Measurements from ENCODE around the gene CCR6. TPM values are rescaled to one million over a fixed set of nuclear protein-coding genes. Genes with fewer than 3 reads are reported as not detected.

CCR6 gene
- total and polyA plus RNA-seq, 8 donors, result 0.13 to 0.92 TPM; not detected in 6

DNA sequence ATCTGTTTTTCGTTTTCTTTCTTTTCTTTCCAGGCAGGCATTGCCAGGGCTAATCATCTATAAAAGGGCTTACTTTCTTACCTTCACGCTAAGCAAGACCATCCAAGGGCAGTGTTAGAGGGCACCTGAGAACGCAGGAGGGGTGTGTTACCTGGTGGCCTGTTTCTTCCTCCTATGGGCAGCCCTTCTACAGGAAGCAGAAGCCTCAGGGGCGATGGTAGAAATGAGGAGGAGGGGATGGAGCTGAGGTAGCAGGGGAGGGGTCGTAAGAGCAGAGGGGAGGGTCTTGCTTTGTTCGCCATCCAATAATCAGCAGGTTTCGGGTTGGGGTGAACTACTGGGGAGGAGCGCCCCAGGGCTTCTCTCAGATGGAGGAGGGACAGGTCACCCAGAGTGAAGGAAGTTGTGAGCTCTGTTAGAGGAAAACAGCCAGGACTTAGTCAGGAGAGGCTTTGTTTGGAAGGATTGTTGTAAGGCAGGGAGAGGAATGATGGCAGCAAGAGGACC lies 1.5 kb upstream of the CCR6 start:
- DNase-seq, result no peak
- peaks cover 0 to 31% (median 0%) of the 10 kb centered on the region in 3 donors for H3K27me3 ChIP-seq
- H3K36me3 ChIP-seq, result no peaks in the 10 kb centered on the region
- H3K4me3 ChIP-seq, result no peak overlapping the region
- intact Hi-C loops (cut with DNase I; ENCODE audit: low total_unique reads), result no loop called here
- H3K4me1 ChIP-seq, result peaks cover 0 to 10% (median 4%) of the 10 kb centered on the region in 4 donors
- WGBS, 5 donors, result 85 to 94% (median 89%) methylated on average over 8 of the region's 8 CpGs
- no peaks in the 10 kb centered on the region for H3K9me3 ChIP-seq
- peak overlapping the region in 3 of 5 donors; percentile 15 to 35 (median 31) for H3K27ac ChIP-seq
- TF ChIP-seq EP300 (IDR thresholded peaks at IDR 0.05) (no peak), POLR2A (IDR thresholded peaks at IDR 0.05) (no peak), POLR2AphosphoS5 (IDR thresholded peaks at IDR 0.05) (no peak)
- TF ChIP-seq, protein P1, sequence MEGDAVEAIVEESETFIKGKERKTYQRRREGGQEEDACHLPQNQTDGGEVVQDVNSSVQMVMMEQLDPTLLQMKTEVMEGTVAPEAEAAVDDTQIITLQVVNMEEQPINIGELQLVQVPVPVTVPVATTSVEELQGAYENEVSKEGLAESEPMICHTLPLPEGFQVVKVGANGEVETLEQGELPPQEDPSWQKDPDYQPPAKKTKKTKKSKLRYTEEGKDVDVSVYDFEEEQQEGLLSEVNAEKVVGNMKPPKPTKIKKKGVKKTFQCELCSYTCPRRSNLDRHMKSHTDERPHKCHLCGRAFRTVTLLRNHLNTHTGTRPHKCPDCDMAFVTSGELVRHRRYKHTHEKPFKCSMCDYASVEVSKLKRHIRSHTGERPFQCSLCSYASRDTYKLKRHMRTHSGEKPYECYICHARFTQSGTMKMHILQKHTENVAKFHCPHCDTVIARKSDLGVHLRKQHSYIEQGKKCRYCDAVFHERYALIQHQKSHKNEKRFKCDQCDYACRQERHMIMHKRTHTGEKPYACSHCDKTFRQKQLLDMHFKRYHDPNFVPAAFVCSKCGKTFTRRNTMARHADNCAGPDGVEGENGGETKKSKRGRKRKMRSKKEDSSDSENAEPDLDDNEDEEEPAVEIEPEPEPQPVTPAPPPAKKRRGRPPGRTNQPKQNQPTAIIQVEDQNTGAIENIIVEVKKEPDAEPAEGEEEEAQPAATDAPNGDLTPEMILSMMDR (IDR thresholded peaks at IDR 0.05), result no peak

DNA sequence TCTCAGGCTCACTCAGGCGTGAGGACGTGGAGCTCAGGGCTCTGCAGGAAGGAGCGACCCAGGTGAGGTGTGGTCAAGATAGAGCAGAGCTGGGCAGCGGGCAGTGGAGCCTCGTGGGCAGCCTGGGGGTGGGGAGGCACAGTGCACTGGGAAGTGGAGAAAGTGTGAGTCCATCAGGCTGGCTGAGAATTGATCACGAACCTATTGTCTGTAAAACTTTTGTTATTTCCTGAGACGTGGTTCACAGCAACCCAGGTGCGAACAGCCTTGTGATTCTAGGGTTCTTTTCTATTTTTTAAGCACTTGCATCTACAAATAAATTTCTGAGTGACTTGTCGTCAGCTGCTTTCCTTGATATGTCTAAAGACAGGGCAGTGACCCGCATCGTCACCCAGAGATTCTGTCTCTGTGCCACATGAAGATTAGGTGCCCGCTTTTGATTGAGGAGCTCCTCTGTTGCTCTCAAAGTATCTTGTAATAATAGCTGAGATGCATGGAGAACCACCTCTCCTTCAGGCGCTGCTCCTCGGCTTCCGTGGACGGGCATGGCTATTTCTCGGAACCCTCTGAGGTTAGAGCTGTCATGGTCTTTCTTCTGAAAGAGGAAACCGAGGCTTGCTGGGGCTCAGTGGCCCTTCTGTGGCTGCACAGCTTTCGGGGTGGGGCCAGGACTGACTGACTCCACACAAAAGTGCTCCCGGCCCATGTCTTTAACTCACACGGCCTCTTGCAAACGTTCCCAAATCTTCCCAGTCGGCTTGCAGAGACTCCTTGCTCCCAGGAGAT lies 662 bp upstream of the CCR6 start:
- H3K36me3 ChIP-seq, result no peaks in the 10 kb centered on the region
- H3K4me1 ChIP-seq, result peaks cover 0 to 8% (median 0%) of the 10 kb centered on the region in 4 donors
- peaks cover 0 to 23% (median 0%) of the 10 kb centered on the region in 3 donors for H3K27me3 ChIP-seq
- 73 to 79% (median 74%) methylated on average over 19 to 23 of the region's 23 CpGs for WGBS, 5 donors
- DNase-seq, result no peak
- intact Hi-C loops (cut with DNase I; ENCODE audit: low total_unique reads), result no loop called here
- no peaks in the 10 kb centered on the region for H3K9me3 ChIP-seq
- TF ChIP-seq, protein P1 (IDR thresholded peaks at IDR 0.05), result no peak
- no peak for TF ChIP-seq POLR2AphosphoS5 (IDR thresholded peaks at IDR 0.05)
- no peak for TF ChIP-seq EP300 (IDR thresholded peaks at IDR 0.05)
- no peak for TF ChIP-seq POLR2A (IDR thresholded peaks at IDR 0.05)
- peak overlapping the region in 3 of 5 donors; percentile 15 to 35 (median 31) for H3K27ac ChIP-seq
- no peak overlapping the region for H3K4me3 ChIP-seq

DNA sequence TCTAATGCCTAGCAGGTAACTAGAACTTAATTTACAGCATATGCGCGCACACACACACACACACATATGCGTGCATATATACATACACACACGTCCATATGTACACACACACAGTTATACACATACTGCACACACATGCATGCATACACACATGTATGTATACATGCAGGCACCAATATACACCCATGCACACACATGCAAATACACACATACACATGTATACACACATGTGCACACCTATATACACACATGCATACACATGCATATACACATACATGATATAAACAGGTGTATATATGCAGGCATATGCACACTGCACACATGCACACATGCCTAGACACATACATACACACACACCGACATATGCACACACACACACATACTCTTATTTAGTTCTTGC lies 1.9 kb downstream of the CCR6 start:
- WGBS, 5 donors, result 85 to 95% (median 91%) methylated on average over 5 of the region's 5 CpGs
- no peak overlapping the region for H3K27ac ChIP-seq
- no peaks in the 10 kb centered on the region for H3K36me3 ChIP-seq
- H3K9me3 ChIP-seq, result no peaks in the 10 kb centered on the region
- DNase-seq, result no peak
- peaks cover 0 to 8% (median 0%) of the 10 kb centered on the region in 4 donors for H3K4me1 ChIP-seq
- TF ChIP-seq POLR2A (IDR thresholded peaks at IDR 0.05) (no peak), POLR2AphosphoS5 (IDR thresholded peaks at IDR 0.05) (no peak), EP300 (IDR thresholded peaks at IDR 0.05) (no peak)
- TF ChIP-seq, protein P1 (IDR thresholded peaks at IDR 0.05), result no peak
- H3K4me3 ChIP-seq, result no peak overlapping the region
- intact Hi-C loops (cut with DNase I; ENCODE audit: low total_unique reads), result no loop called here
- H3K27me3 ChIP-seq, result peaks cover 0 to 23% (median 0%) of the 10 kb centered on the region in 3 donors

DNA sequence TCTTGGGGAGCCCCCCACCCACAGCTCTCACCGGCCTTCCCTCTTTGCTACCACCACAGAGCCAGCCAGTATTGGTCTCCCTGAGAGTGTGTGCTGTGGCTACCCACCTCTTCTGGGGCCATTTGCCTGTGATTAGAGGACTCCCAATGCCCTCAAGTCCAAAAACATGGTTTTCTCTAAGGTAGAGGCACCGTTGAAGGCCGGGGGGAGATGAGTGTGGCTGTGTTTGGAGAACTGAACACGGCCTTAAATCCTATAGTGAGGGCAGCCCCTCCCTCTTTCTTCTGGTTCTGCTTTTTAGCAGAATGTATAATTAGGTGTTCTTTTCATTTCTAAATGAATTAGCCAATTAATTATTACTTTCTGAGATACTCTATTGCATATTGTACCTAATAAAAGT lies 2.5 kb downstream of the CCR6 start:
- 73 to 89% (median 83%) methylated on average over 4 of the region's 4 CpGs for WGBS, 5 donors
- no peak for TF ChIP-seq POLR2A (IDR thresholded peaks at IDR 0.05)
- TF ChIP-seq POLR2AphosphoS5 (IDR thresholded peaks at IDR 0.05), result no peak
- TF ChIP-seq EP300 (IDR thresholded peaks at IDR 0.05), result no peak
- TF ChIP-seq, protein P1 (IDR thresholded peaks at IDR 0.05), result no peak
- H3K27ac ChIP-seq, result no peak overlapping the region
- peaks cover 0 to 23% (median 0%) of the 10 kb centered on the region in 3 donors for H3K27me3 ChIP-seq
- H3K4me3 ChIP-seq, result no peak overlapping the region
- intact Hi-C loops (cut with DNase I; ENCODE audit: low total_unique reads), result no loop called here
- no peak for DNase-seq
- peaks cover 0 to 8% (median 0%) of the 10 kb centered on the region in 4 donors for H3K4me1 ChIP-seq
- no peaks in the 10 kb centered on the region for H3K36me3 ChIP-seq
- no peaks in the 10 kb centered on the region for H3K9me3 ChIP-seq
